GM12878 (cell line): Measurements from ENCODE around the gene BRAF. TPM values are rescaled to one million over a fixed set of nuclear protein-coding genes. Genes with fewer than 3 reads are reported as not detected.
A peak's percentile ranks its signal among the peaks of the same experiment; 100 is the strongest.

Experiments used
- ATF7 ChIP-seq: fragments of 450-650 bp; IDR thresholded peaks from 2 replicates; pipeline ENCODE4 v1.6.1; 2016; ENCODE audit warnings: low read depth, mild to moderate bottlenecking
- CBX5 ChIP-seq: sonication (generic); IDR thresholded peaks from 2 replicates; pipeline ENCODE4 v1.6.1; 2016; ENCODE audit warnings: low read depth, moderate library complexity, mild to moderate bottlenecking, inconsistent platforms
- CHD2 ChIP-seq: IDR thresholded peaks from 2 replicates; pipeline ENCODE4 v1.6.1; 2011; ENCODE audit warnings: low read depth, low read length, improper control_type of control experiment, borderline replicate concordance
- CREB1 ChIP-seq: IDR thresholded peaks from 2 replicates; pipeline ENCODE4 v1.6.1; 2012; ENCODE audit warnings: low read depth, mild to moderate bottlenecking, inconsistent platforms
- EGR1 ChIP-seq, 2 experiments: IDR thresholded peaks; 1 replicate in 1 of 2; 2 replicates in 1 of 2; pipeline ENCODE4 v1.6.1; 2011 to 2012; ENCODE audit warnings: low read depth in 2 of 2, low read length in 2 of 2, borderline replicate concordance in 1 of 2, mild to moderate bottlenecking in 1 of 2, moderate library complexity in 1 of 2
- EZH2 ChIP-seq: IDR thresholded peaks from 2 replicates; pipeline ENCODE4 v1.6.1; 2012; ENCODE audit warnings: low read depth, mild to moderate bottlenecking, control low read depth, inconsistent platforms, low read length, borderline replicate concordance; ENCODE audit not compliant: control insufficient read depth
- GABPA ChIP-seq: IDR thresholded peaks from 2 replicates; pipeline ENCODE4 v1.6.1; 2014; ENCODE audit warnings: antibody characterized with exemption, low read depth, mild to moderate bottlenecking, inconsistent platforms
- HSF1 ChIP-seq: fragments of 150-350 bp; IDR thresholded peaks from 2 replicates; pipeline ENCODE4 v1.6.1; 2014; ENCODE audit warnings: mild to moderate bottlenecking, low read depth, low read length
- IKZF1 ChIP-seq: fragments of 450-650 bp; conservative IDR thresholded peaks from 2 replicates; pipeline ENCODE4 v1.6.1; 2017; ENCODE audit warnings: antibody characterized with exemption, mild to moderate bottlenecking
- MEF2B ChIP-seq: fragments of 450-650 bp; IDR thresholded peaks from 2 replicates; pipeline ENCODE4 v1.6.1; 2018; ENCODE audit warnings: mild to moderate bottlenecking, moderate library complexity; ENCODE audit not compliant: partially characterized antibody, poor library complexity, severe bottlenecking
- MTA3 ChIP-seq: IDR thresholded peaks from 2 replicates; pipeline ENCODE4 v1.6.1; 2012; ENCODE audit warnings: low read length, inconsistent platforms, borderline replicate concordance
- NFIC ChIP-seq: IDR thresholded peaks from 2 replicates; pipeline ENCODE4 v1.6.1; 2012; ENCODE audit warnings: low read depth, mild to moderate bottlenecking, inconsistent platforms, low read length, moderate library complexity
- NFXL1 ChIP-seq: fragments of 450-650 bp; IDR thresholded peaks from 2 replicates; pipeline ENCODE4 v1.6.1; 2017; ENCODE audit warnings: antibody characterized with exemption, mild to moderate bottlenecking, borderline replicate concordance
- NR2C1 ChIP-seq: fragments of 450-650 bp; IDR thresholded peaks from 2 replicates; pipeline ENCODE4 v1.6.1; 2017; ENCODE audit warnings: antibody characterized with exemption, mild to moderate bottlenecking, moderate library complexity
- NR2C2 ChIP-seq: IDR thresholded peaks from 2 replicates; pipeline ENCODE4 v1.6.1; 2011; ENCODE audit warnings: borderline replicate concordance, low read depth; ENCODE audit not compliant: control insufficient read depth, insufficient read length
- RB1 ChIP-seq: fragments of 450-650 bp; formaldehyde crosslinking; IDR thresholded peaks from 2 replicates; pipeline ENCODE4 v1.6.1; 2017; ENCODE audit warnings: mild to moderate bottlenecking, borderline replicate concordance
- RELA ChIP-seq: fragments of 450-650 bp; IDR thresholded peaks from 2 replicates; pipeline ENCODE4 v1.8.0; 2014; ENCODE audit warnings: borderline replicate concordance; ENCODE audit not compliant: partially characterized antibody
- SIN3A ChIP-seq: IDR thresholded peaks from 2 replicates; pipeline ENCODE4 v1.6.1; 2012; ENCODE audit warnings: low read depth, low read length, improper control_type of control experiment
- SMAD1 ChIP-seq: fragments of 450-650 bp; IDR thresholded peaks from 2 replicates; pipeline ENCODE4 v1.6.1; 2018; ENCODE audit warnings: mild to moderate bottlenecking, low read depth; ENCODE audit not compliant: partially characterized antibody
- ZBED1 ChIP-seq: IDR thresholded peaks from 2 replicates; pipeline ENCODE4 v1.6.1; 2016; ENCODE audit warnings: borderline replicate concordance
- ZBTB11 ChIP-seq: fragments of 450-650 bp; formaldehyde crosslinking; IDR thresholded peaks from 2 replicates; pipeline ENCODE4 v1.5.0; 2022; ENCODE audit warnings: mild to moderate bottlenecking, missing genetic modification characterization
- ZNF217 ChIP-seq: fragments of 450-650 bp; IDR thresholded peaks from 2 replicates; pipeline ENCODE4 v1.6.1; 2017; ENCODE audit warnings: antibody characterized with exemption, mild to moderate bottlenecking
- ZNF592 ChIP-seq: fragments of 450-650 bp; IDR thresholded peaks from 2 replicates; pipeline ENCODE4 v1.6.1; 2017; ENCODE audit warnings: mild to moderate bottlenecking, moderate library complexity
- polyA plus RNA-seq, 11 experiments: library from polyadenylated mRNA; depleted of rRNA in 4 of 11; unstranded in 6 of 11; stranded (reverse) in 5 of 11; fragments of >200 nt; fragmentation: Nextera tagmentation in 4 of 11; fragmentation: Illumina TruSeq in 1 of 11; extraction: Ambion mirVana in 4 of 11; extraction: Trizol in 1 of 11; gene quantifications; 1 replicate in 1 of 11; 2 replicates in 10 of 11; pipeline versions ENCODE4 v1.2.1 to v1.2.3, GENCODE V29; 2011 to 2016; ENCODE audit warnings: inconsistent platforms in 2 of 11, missing spikeins in 2 of 11, low read depth in 1 of 11
- total RNA-seq, 4 experiments: library from RNA; depleted of rRNA in 3 of 4; stranded (reverse); fragments of >200 nt in 3 of 4; fragmentation: Illumina TruSeq in 1 of 4; extraction: Trizol in 1 of 4; gene quantifications; 2 replicates each; pipeline versions ENCODE4 v1.2.1 to v1.2.3, GENCODE V29; 2013 to 2021

Gene BRAF
- total and polyA plus RNA-seq, 10 of the 15 experiments (the other 5 are each of a cell fraction or from before 2014, with no cell fraction given): 2.6 to 31.0 (median 10.6) TPM

GRCh38 chr7:140902303-140902953, 22.3 kb downstream of the BRAF start (continued):
- TF ChIP-seq ZBED1: no peak
- peak; percentile 2 for TF ChIP-seq MEF2B
- no peak for TF ChIP-seq SMAD1
- no peak for TF ChIP-seq CBX5
- no peak for TF ChIP-seq ATF7
- TF ChIP-seq RB1: no peak; the same call in 1 of the 2 replicates
- TF ChIP-seq HSF1: no peak
- no peak for TF ChIP-seq MTA3
- TF ChIP-seq IKZF1: no peak
- no peak for TF ChIP-seq GABPA
- TF ChIP-seq NFIC: 0 out of 2 replicates have a peak, but pooled peaks have one; percentile 16
- TF ChIP-seq RELA: no peak
- no peak for TF ChIP-seq EZH2
- TF ChIP-seq ZNF217: no peak
- TF ChIP-seq EGR1 (IDR thresholded peaks at IDR 0.05; ENCODE audit: borderline replicate concordance in 1 of 2, low read depth in 2 of 2, low read length in 2 of 2): no peak
- TF ChIP-seq NR2C1: no peak
- TF ChIP-seq ZNF592: no peak
- TF ChIP-seq NR2C2: no peak
- TF ChIP-seq NFXL1: no peak
- TF ChIP-seq SIN3A: no peak
- no peak for TF ChIP-seq ZBTB11 (CRISPR knock-in tag)
- no peak for TF ChIP-seq CHD2
- no peak for TF ChIP-seq CREB1
